NCI-H345 treated with DMSO at 0.1 percent for 48 hours (cell line): ENCODE measurements around the gene GABBR2.

ENCODE experiments used
- DNase-seq: peaks from one replicate; lab custom pipeline; 2025; ENCODE audit not compliant: unreplicated experiment; lab: John Stamatoyannopoulos, UW

Gene GABBR2

GRCh38 chr9:98449871-98450270 is 258.9 kb downstream of the GABBR2 start:
- no peak for DNase-seq

GRCh38 chr9:98445576-98445975 is 263.2 kb downstream of the GABBR2 start:
- DNase-seq = peak; percentile 17

- DNase-seq = no peak
Observed at GRCh38 chr9:98444601-98445000, 264.1 kb downstream of the GABBR2 start.

- no peak for DNase-seq
Observed at GRCh38 chr9:98442541-98442940, 266.2 kb downstream of the GABBR2 start.

- DNase-seq = no peak
Observed at GRCh38 chr9:98442114-98442513, 266.6 kb downstream of the GABBR2 start.

GRCh38 chr9:98438666-98439065 is 270.1 kb downstream of the GABBR2 start:
- no peak for DNase-seq

- no peak for DNase-seq
Observed at GRCh38 chr9:98437458-98438034, 271.2 kb downstream of the GABBR2 start.

- DNase-seq = no peak
Observed at GRCh38 chr9:98432960-98433359, 275.8 kb downstream of the GABBR2 start.

GRCh38 chr9:98432134-98432533 is 276.6 kb downstream of the GABBR2 start:
- DNase-seq = no peak

GRCh38 chr9:98430535-98431292 is 278.0 kb downstream of the GABBR2 start:
- no peak for DNase-seq

- DNase-seq = no peak
Observed at GRCh38 chr9:98429613-98430012, 279.1 kb downstream of the GABBR2 start.

- no peak for DNase-seq
Observed at GRCh38 chr9:98428454-98428853, 280.3 kb downstream of the GABBR2 start.

- DNase-seq = no peak
Observed at GRCh38 chr9:98427491-98427890, 281.2 kb downstream of the GABBR2 start.

GRCh38 chr9:98425079-98425478 is 283.7 kb downstream of the GABBR2 start:
- no peak for DNase-seq

- DNase-seq = no peak
Observed at GRCh38 chr9:98419260-98419603, 289.5 kb downstream of the GABBR2 start.

- no peak for DNase-seq
Observed at GRCh38 chr9:98418578-98419259, 290.0 kb downstream of the GABBR2 start.

- DNase-seq = no peak
Observed at GRCh38 chr9:98416294-98417248, 292.2 kb downstream of the GABBR2 start.

- no peak for DNase-seq
Observed at GRCh38 chr9:98415782-98416181, 293.0 kb downstream of the GABBR2 start.

- no peak for DNase-seq
Observed at GRCh38 chr9:98413084-98413483, 295.7 kb downstream of the GABBR2 start.

GRCh38 chr9:98412101-98412842 is 296.5 kb downstream of the GABBR2 start:
- DNase-seq = no peak
